ENCODE results near the gene COPA. TPM values are rescaled to one million over a fixed set of nuclear protein-coding genes. Genes with fewer than 3 reads are reported as not detected.

The COPA gene
- total and polyA plus RNA-seq, 7 experiments from 2014 or later: 101 to 156 (median 118) TPM

DNA sequence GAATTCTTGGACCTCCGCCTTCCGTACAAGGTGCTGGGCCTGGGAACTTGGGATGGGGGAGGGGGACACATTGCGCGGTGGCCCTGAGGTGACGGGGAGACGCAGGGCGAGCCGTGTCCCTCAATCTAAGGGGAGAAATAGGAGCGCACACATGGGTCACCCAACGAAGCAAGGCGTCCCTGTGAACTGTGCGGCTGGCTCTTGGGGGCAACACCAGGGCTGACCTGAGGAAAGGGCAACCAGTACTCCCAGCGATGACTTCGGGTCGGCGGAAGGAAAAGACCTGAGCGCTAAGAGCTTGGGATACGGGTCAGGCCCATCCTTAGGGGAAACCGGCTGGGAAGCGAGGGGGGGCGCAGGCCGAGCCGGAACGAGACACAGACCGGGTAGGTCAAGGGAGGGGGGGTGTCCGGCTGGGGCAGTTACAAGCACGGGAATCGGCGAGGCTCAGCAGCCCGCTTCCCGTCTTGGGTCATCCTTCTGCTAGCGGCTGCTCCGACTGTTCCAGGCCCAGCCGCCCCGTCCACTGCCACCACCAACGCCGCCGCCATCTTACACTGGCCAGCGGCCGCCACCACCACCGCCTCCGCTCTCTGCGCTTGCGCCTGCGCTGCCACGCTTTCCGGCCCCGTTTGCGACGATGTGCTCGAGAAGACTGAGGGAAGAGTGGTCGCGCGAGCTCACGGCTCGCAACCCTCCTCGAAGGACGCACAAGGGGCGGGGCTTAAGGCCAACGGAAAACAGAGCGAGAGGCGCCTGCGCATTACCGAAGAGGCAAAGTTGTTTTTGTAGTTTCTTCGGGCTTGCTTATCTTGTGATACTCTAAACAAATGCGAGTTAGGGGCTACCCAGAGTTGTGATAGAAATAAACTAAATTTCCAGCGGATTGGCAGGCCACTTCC lies 80.9 kb downstream of the COPA start, which contains the start of gene DCAF8:
DCAF8 (minus strand) TSS at position 657 of the 902 bp plus-strand sequence. CDS start 18,541 bp downstream, outside the sequence.
- H3K4me1 ChIP-seq (ENCODE audit: control insufficient read depth in 2 of 2, insufficient read depth in 2 of 2, low read length in 2 of 2): peaks cover 22 to 29% of the 10 kb centered on the region in 2 donors
- intact Hi-C loops (cut with micrococcal nuclease): loop anchor here (1.0 to 10.0 kb wide), 16 partner anchors 23 to 1250 kb away; partner anchors contain the start of genes COPA (in 2 of the 2), DUSP23 (in 2 of the 2), IGSF8 (in 2 of the 2) and NCSTN (in 2 of the 2)
- Mint-ChIP-seq H3K4me3 (peak within 1 kb of the TSS; percentile 82 to 100 (median 97)), H3K27me3 (peaks cover 0 to 3% (median 0%) of the 10 kb centered on the region in 5 donors), H3K9me3 (peaks cover 0 to 5% (median 0%) of the 10 kb centered on the region in 11 donors), H3K4me1 (peaks cover 23 to 59% (median 45%) of the 10 kb centered on the region in 7 donors), H3K27ac (peak within 1 kb of the TSS; percentile 94 to 100 (median 96)), H3K36me3 (peaks cover 0 to 14% (median 4%) of the 10 kb centered on the region in 5 donors)
- CTCF ChIA-PET: interaction anchor here (0.6 to 2.5 kb wide), 3 partner anchors 10 to 71 kb away, joined by 3 to 17 read pairs (median 4); no protein-coding TSS in a partner anchor
- H3K9me3 ChIP-seq (ENCODE audit: control insufficient read depth in 2 of 3, low read length in 3 of 3): no peaks in the 10 kb centered on the region
- peak within 1 kb of the TSS; percentile 93 for H3K27ac ChIP-seq (ENCODE audit: low read depth, low read length)
- peak within 1 kb of the TSS; percentile 66 for H3K4me3 ChIP-seq (ENCODE audit: low read length)
- no peaks in the 10 kb centered on the region for H3K27me3 ChIP-seq (ENCODE audit: control insufficient read depth in 2 of 2, insufficient read depth in 2 of 2, low read length in 2 of 2)
- H3K36me3 ChIP-seq (ENCODE audit: control insufficient read depth in 2 of 3, insufficient read depth in 3 of 3, low read length in 3 of 3): peaks cover 0 to 6% (median 0%) of the 10 kb centered on the region in 3 experiments
- ATAC-seq (peak; percentile 96), DNase-seq (peak; percentile 92 to 97 (median 96))
- POLR2A ChIA-PET: interaction anchor here (0.8 to 7.6 kb wide), 19 partner anchors 8 to 717 kb away, joined by 3 to 99 read pairs (median 5); partner anchors contain the start of genes IGSF8, LY9, NCSTN and PEA15

GRCh38 chr1:160261556-160261892 lies 81.5 kb downstream of the COPA start:
- peaks cover 23 to 65% (median 47%) of the 10 kb centered on the region in 7 donors for H3K4me1 Mint-ChIP-seq
- peak; percentile 30 to 88 (median 74) for DNase-seq
- POLR2A ChIA-PET: interaction anchor here (0.6 to 7.6 kb wide), 15 partner anchors 10 to 534 kb away, joined by 3 to 99 read pairs (median 7); partner anchors contain the start of genes IGSF8, LY9, PEA15 and PEX19
- H3K36me3 Mint-ChIP-seq: peaks cover 0 to 14% (median 4%) of the 10 kb centered on the region in 5 donors
- peak; percentile 69 for ATAC-seq
- no peaks in the 10 kb centered on the region for H3K9me3 ChIP-seq (ENCODE audit: control insufficient read depth in 2 of 3, low read length in 3 of 3)
- H3K4me3 ChIP-seq (ENCODE audit: low read length): peak overlapping the region; percentile 66
- peak overlapping the region; percentile 82 to 100 (median 97) for H3K4me3 Mint-ChIP-seq
- CTCF ChIA-PET: interaction anchor here (2.5 kb wide), 1 partner anchor 10 kb away, joined by 17 read pairs; no protein-coding TSS in a partner anchor
- H3K9me3 Mint-ChIP-seq: peaks cover 0 to 5% (median 0%) of the 10 kb centered on the region in 11 donors
- peaks cover 22 to 29% of the 10 kb centered on the region in 2 donors for H3K4me1 ChIP-seq (ENCODE audit: control insufficient read depth in 2 of 2, insufficient read depth in 2 of 2, low read length in 2 of 2)
- peak overlapping the region; percentile 94 to 100 (median 96) for H3K27ac Mint-ChIP-seq
- intact Hi-C loops (cut with micrococcal nuclease): loop anchor here (1.0 to 10.0 kb wide), 10 partner anchors 30 to 1249 kb away; partner anchors contain the start of genes AIM2 (in 1 of the 2), APOA2 (in 1 of the 2), DUSP23 (in 1 of the 2) and PEA15 (in 1 of the 2)
- H3K27me3 Mint-ChIP-seq: peaks cover 0 to 3% (median 0%) of the 10 kb centered on the region in 5 donors
- H3K27me3 ChIP-seq (ENCODE audit: control insufficient read depth in 2 of 2, insufficient read depth in 2 of 2, low read length in 2 of 2): no peaks in the 10 kb centered on the region
- peak overlapping the region; percentile 93 for H3K27ac ChIP-seq (ENCODE audit: low read depth, low read length)
- peaks cover 0 to 6% (median 0%) of the 10 kb centered on the region in 3 experiments for H3K36me3 ChIP-seq (ENCODE audit: control insufficient read depth in 2 of 3, insufficient read depth in 3 of 3, low read length in 3 of 3)

DNA sequence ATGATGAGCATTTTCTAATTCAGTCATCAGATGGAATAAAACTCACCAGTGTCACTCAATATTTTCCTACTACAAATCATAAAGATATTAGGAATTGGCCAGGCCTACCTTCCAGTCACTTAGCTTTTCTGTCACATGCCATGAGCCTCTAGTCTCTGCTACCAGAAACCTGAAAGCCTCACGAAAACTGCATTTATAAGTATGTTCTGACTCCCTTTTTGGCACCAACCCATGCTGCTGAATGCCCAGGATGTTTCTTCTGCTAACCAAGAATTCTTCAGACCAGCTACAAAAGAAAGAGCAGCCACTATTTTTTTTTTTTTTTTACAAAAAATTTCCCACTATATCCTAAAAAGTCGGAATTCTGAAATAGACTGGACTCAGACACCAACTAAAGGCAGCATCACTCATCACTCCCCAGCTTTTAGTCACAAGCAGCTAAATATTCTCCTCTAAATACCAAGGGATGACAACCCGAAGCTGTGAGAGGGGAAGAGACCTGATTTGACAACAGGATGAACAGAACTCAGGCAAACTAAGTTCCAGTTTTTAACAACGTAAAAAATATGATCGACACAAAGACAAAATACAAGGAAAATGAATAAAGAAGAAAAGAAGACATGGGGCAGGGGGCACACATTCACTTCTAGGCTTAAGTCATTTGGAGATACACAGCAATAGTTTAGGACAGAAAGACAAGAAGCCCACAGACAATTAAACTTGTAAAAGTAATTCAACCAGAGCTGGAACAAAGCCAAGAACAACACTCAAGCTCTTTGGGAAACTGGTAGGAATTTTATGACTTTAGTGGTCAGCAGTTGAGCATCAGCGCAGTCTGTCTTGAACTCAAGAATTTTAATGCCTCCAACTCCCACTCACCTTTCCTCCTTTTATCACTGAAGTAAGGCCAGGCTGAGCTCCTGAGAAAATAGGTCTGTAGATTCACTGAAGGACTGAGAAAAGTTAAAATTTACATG lies 82.4 kb downstream of the COPA start:
- Histone ChIP-seq H3K36me3 (ENCODE audit: control insufficient read depth in 2 of 3, insufficient read depth in 3 of 3, low read length in 3 of 3) (peaks cover 0 to 6% (median 0%) of the 10 kb centered on the region in 3 experiments), H3K4me3 (ENCODE audit: low read length) (peak overlapping the region; percentile 66), H3K9me3 (ENCODE audit: control insufficient read depth in 2 of 3, low read length in 3 of 3) (no peaks in the 10 kb centered on the region), H3K27ac (ENCODE audit: low read depth, low read length) (peak overlapping the region; percentile 93), H3K27me3 (ENCODE audit: control insufficient read depth in 2 of 2, insufficient read depth in 2 of 2, low read length in 2 of 2) (no peaks in the 10 kb centered on the region), H3K4me1 (ENCODE audit: control insufficient read depth in 2 of 2, insufficient read depth in 2 of 2, low read length in 2 of 2) (peaks cover 22 to 29% of the 10 kb centered on the region in 2 donors)
- Mint-ChIP-seq H3K36me3 (peaks cover 0 to 14% (median 4%) of the 10 kb centered on the region in 5 donors), H3K27ac (peak overlapping the region; percentile 94 to 100 (median 96)), H3K27me3 (peaks cover 0 to 3% (median 0%) of the 10 kb centered on the region in 5 donors), H3K4me1 (peaks cover 23 to 71% (median 50%) of the 10 kb centered on the region in 7 donors), H3K4me3 (peak overlapping the region; percentile 82 to 100 (median 97)), H3K9me3 (peaks cover 0 to 5% (median 0%) of the 10 kb centered on the region in 11 donors)
- intact Hi-C loops (cut with micrococcal nuclease): loop anchor here (1.0 to 10.0 kb wide), 10 partner anchors 31 to 1248 kb away; partner anchors contain the start of genes AIM2 (in 1 of the 2), APOA2 (in 1 of the 2), DUSP23 (in 1 of the 2) and PEA15 (in 1 of the 2)
- no peak for ATAC-seq
- peak in 1 of 9 donors; percentile 3 for DNase-seq
- CTCF ChIA-PET: interaction anchor here (1.3 to 2.5 kb wide), 3 partner anchors 9 to 65 kb away, joined by 3 to 17 read pairs (median 8); no protein-coding TSS in a partner anchor
- POLR2A ChIA-PET: interaction anchor here (0.6 to 7.6 kb wide), 14 partner anchors 10 to 164 kb away, joined by 3 to 99 read pairs (median 6); partner anchors contain the start of genes COPA, IGSF8, NCSTN and PEA15

DNA sequence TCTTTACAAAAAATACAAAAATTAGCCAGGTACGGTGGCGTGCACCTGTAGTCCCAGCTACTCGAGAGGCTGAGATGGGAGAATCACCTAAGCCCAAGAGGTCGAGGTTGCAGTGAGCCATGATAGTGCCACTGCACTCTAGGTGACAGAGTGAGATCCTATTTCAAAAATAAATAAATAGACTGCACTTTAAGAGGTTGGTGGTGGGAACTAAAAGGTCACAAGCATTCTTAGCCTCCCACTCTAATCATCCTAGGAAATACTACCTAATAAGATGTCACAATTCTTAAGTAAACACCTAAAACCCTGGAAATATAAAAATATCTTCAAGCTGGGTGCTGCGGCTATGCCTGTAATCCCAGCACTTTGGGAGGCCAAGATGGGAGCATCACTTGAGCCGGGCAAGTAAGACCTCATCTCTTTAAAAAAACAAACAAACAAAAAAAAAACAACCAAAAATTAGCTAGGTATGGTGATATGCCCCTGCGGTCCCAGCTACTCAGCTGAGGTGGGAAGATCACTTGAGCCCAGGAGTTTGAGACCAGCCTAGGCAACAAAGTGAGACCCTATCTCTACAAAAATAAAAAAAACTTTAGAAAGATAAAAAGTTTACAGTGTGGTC lies 84.8 kb downstream of the COPA start:
- Mint-ChIP-seq H3K4me3 (peak overlapping the region in 4 of 10 donors; percentile 2 to 47 (median 8)), H3K27me3 (peaks cover 0 to 3% (median 0%) of the 10 kb centered on the region in 5 donors), H3K9me3 (peaks cover 0 to 5% (median 0%) of the 10 kb centered on the region in 11 donors), H3K4me1 (peaks cover 18 to 63% (median 44%) of the 10 kb centered on the region in 7 donors), H3K36me3 (peaks cover 0 to 17% (median 4%) of the 10 kb centered on the region in 5 donors), H3K27ac (peak overlapping the region in 6 of 9 donors; percentile 32 to 76 (median 60))
- no peak overlapping the region for H3K4me3 ChIP-seq (ENCODE audit: low read length)
- ATAC-seq (no peak), DNase-seq (no peak)
- ChIA-PET CTCF (interaction anchor here (2.3 kb wide), 2 partner anchors 33 to 157 kb away, joined by 6 to 8 read pairs; no protein-coding TSS in a partner anchor), POLR2A (interaction anchor here (1.2 kb wide), 1 partner anchor 26 kb away, joined by 4 read pairs; the partner anchor contains the start of gene PEX19)
- peaks cover 16 to 29% of the 10 kb centered on the region in 2 donors for H3K4me1 ChIP-seq (ENCODE audit: control insufficient read depth in 2 of 2, insufficient read depth in 2 of 2, low read length in 2 of 2)
- peaks cover 0 to 6% (median 0%) of the 10 kb centered on the region in 3 experiments for H3K36me3 ChIP-seq (ENCODE audit: control insufficient read depth in 2 of 3, insufficient read depth in 3 of 3, low read length in 3 of 3)
- no peaks in the 10 kb centered on the region for H3K27me3 ChIP-seq (ENCODE audit: control insufficient read depth in 2 of 2, insufficient read depth in 2 of 2, low read length in 2 of 2)
- H3K27ac ChIP-seq (ENCODE audit: low read depth, low read length): no peak overlapping the region
- intact Hi-C loops (cut with micrococcal nuclease): no loop called here
- no peaks in the 10 kb centered on the region for H3K9me3 ChIP-seq (ENCODE audit: control insufficient read depth in 2 of 3, low read length in 3 of 3)

GRCh38 chr1:160257411-160258015 lies 85.5 kb downstream of the COPA start:
- no peak overlapping the region for H3K4me3 Mint-ChIP-seq
- peaks cover 0 to 5% (median 0%) of the 10 kb centered on the region in 11 donors for H3K9me3 Mint-ChIP-seq
- no peak overlapping the region for H3K27ac ChIP-seq (ENCODE audit: low read depth, low read length)
- H3K36me3 ChIP-seq (ENCODE audit: control insufficient read depth in 2 of 3, insufficient read depth in 3 of 3, low read length in 3 of 3): peaks cover 0 to 6% (median 0%) of the 10 kb centered on the region in 3 experiments
- H3K27ac Mint-ChIP-seq: peak overlapping the region in 7 of 9 donors; percentile 9 to 84 (median 63)
- peaks cover 12 to 25% of the 10 kb centered on the region in 2 donors for H3K4me1 ChIP-seq (ENCODE audit: control insufficient read depth in 2 of 2, insufficient read depth in 2 of 2, low read length in 2 of 2)
- peaks cover 0 to 22% (median 8%) of the 10 kb centered on the region in 5 donors for H3K36me3 Mint-ChIP-seq
- no peak overlapping the region for H3K4me3 ChIP-seq (ENCODE audit: low read length)
- intact Hi-C loops (cut with micrococcal nuclease): no loop called here
- H3K9me3 ChIP-seq (ENCODE audit: control insufficient read depth in 2 of 3, low read length in 3 of 3): no peaks in the 10 kb centered on the region
- ChIA-PET POLR2A (interaction anchor here (0.8 to 1.7 kb wide), 4 partner anchors 13 to 335 kb away, joined by 3 to 11 read pairs (median 4); partner anchors contain the start of gene PEX19), CTCF (interaction anchor here (1.0 to 2.3 kb wide), 2 partner anchors 34 to 61 kb away, joined by 4 to 8 read pairs; no protein-coding TSS in a partner anchor)
- no peaks in the 10 kb centered on the region for H3K27me3 ChIP-seq (ENCODE audit: control insufficient read depth in 2 of 2, insufficient read depth in 2 of 2, low read length in 2 of 2)
- H3K27me3 Mint-ChIP-seq: peaks cover 0 to 3% (median 0%) of the 10 kb centered on the region in 5 donors
- DNase-seq (no peak), ATAC-seq (no peak)
- peaks cover 18 to 59% (median 48%) of the 10 kb centered on the region in 7 donors for H3K4me1 Mint-ChIP-seq

Data from naive thymus-derived CD4-positive, alpha-beta T cell (primary cell).